GM18951 (cell line): ENCODE results near the gene TEC.
"Not testable (repeated sequence)": the region's sequence is repeated elsewhere in the genome, so short reads cannot be mapped to it uniquely, and the experiment has no call there.

ENCODE experiments used
- POLR2A ChIP-seq: IDR thresholded peaks from 4 replicates; pipeline ENCODE4 v1.6.1; 2011; ENCODE audit warnings: mild to moderate bottlenecking; ENCODE audit not compliant: insufficient read length, insufficient read depth; ENCODE audit errors: extremely low read depth
- in situ Hi-C: fragments of 300-500 bp; cut with MboI; formaldehyde crosslinking; loops from one replicate; pipeline ENCODE4 v1.12.0; 2022; ENCODE audit warnings: low sequenced_read_pairs, mixed read lengths, inconsistent platforms; ENCODE audit not compliant: unreplicated experiment

TEC gene

GRCh38 chr4:48242511-48243195, 27.0 kb downstream of the TEC start:
- TF ChIP-seq POLR2A: no peak

GRCh38 chr4:48241731-48242130, 27.9 kb downstream of the TEC start:
- in situ Hi-C loops: no loop called here
- TF ChIP-seq POLR2A: no peak

More at GRCh38 chr4:48242511-48243195, 27.0 kb downstream of the TEC start:
- in situ Hi-C loops: no loop called here

GRCh38 chr4:48237996-48238645, 31.5 kb downstream of the TEC start:
- no peak for TF ChIP-seq POLR2A
- in situ Hi-C loops: no loop called here

- TF ChIP-seq POLR2A: no peak
- in situ Hi-C loops: no loop called here
Measured at GRCh38 chr4:48235050-48235449, 34.6 kb downstream of the TEC start.

GRCh38 chr4:48234575-48234974, 35.1 kb downstream of the TEC start:
- TF ChIP-seq POLR2A: no peak

GRCh38 chr4:48228949-48229348, 40.7 kb downstream of the TEC start:
- no peak for TF ChIP-seq POLR2A
- in situ Hi-C loops: no loop called here

More at GRCh38 chr4:48234575-48234974, 35.1 kb downstream of the TEC start:
- in situ Hi-C loops: no loop called here

- in situ Hi-C loops: no loop called here
- no peak for TF ChIP-seq POLR2A
Measured at GRCh38 chr4:48227662-48228061, 42.0 kb downstream of the TEC start.

GRCh38 chr4:48226199-48226598, 43.4 kb downstream of the TEC start:
- no peak for TF ChIP-seq POLR2A
- in situ Hi-C loops: no loop called here

- in situ Hi-C loops: no loop called here
- TF ChIP-seq POLR2A: no peak
Measured at GRCh38 chr4:48225368-48226141, 44.1 kb downstream of the TEC start.

GRCh38 chr4:48224606-48225005, 45.0 kb downstream of the TEC start:
- in situ Hi-C loops: no loop called here

GRCh38 chr4:48223633-48224295, 45.9 kb downstream of the TEC start:
- TF ChIP-seq POLR2A: no peak
- in situ Hi-C loops: no loop called here

More at GRCh38 chr4:48224606-48225005, 45.0 kb downstream of the TEC start:
- TF ChIP-seq POLR2A: no peak

- in situ Hi-C loops: no loop called here
Measured at GRCh38 chr4:48222491-48222890, 47.1 kb downstream of the TEC start.

GRCh38 chr4:48219430-48219829, 50.2 kb downstream of the TEC start:
- in situ Hi-C loops: not testable (repeated sequence)

More at GRCh38 chr4:48222491-48222890, 47.1 kb downstream of the TEC start:
- TF ChIP-seq POLR2A: no peak
